KOPT-K1 (cell line): ENCODE measurements around the gene APOOL.
"Not testable (repeated sequence)": the region's sequence is repeated elsewhere in the genome, so short reads cannot be mapped to it uniquely, and the experiment has no call there.

Source experiments
- H3K27ac ChIP-seq: fragments of 200-600 bp; sonication (generic); 2 replicates; pipeline ENCODE4 v1.5.1; 2016; ENCODE audit warnings: antibody characterized with exemption, mild to moderate bottlenecking, low read depth, low read length; ENCODE audit not compliant: poor library complexity, severe bottlenecking
- H3K36me3 ChIP-seq: fragments of 200-600 bp; sonication (generic); 2 replicates; pipeline ENCODE4 v1.5.1; 2017; ENCODE audit warnings: antibody characterized with exemption, mild to moderate bottlenecking, low read length, moderate library complexity; ENCODE audit not compliant: insufficient read depth
- H3K9me3 ChIP-seq: fragments of 200-600 bp; sonication (generic); 2 replicates; pipeline ENCODE4 v1.5.1; 2017; ENCODE audit warnings: antibody characterized with exemption, low read length, mild to moderate bottlenecking; ENCODE audit not compliant: insufficient read depth, poor library complexity, severe bottlenecking

APOOL gene, protein sequence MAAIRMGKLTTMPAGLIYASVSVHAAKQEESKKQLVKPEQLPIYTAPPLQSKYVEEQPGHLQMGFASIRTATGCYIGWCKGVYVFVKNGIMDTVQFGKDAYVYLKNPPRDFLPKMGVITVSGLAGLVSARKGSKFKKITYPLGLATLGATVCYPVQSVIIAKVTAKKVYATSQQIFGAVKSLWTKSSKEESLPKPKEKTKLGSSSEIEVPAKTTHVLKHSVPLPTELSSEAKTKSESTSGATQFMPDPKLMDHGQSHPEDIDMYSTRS

DNA sequence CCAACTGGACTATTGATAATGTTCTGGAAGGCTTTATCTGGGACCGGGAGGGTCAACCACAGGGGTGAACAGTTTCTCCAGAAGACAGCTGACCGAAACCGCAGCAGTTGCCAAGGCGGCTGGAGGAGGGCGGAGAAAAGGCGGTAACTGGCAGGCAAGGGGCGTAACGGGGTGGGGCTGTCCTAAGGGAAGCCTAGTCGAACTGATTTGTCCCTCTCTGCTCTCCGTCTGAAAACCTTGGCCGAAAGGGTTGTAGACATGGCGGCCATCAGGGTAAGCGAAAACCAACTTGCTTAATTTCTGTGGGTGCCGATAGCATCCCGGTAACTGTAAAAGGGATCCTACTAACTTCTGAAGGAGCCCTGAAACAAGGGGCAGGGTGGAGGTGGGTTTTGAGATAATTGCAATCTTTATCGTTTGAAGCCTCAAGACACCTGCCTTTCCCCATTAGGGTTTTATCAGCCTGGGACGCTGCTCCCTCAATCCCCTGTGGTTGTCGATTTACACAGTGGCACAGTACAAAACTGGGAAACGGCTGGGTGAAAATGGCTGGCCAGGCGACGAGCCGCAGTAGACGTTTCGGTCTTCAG is at the start of gene APOOL:
APOOL (plus strand) TSS at position 223 of the 590 bp plus-strand sequence; CDS start at position 259, 36 bp downstream.
- no peaks in the 10 kb centered on the region for H3K36me3 ChIP-seq
- H3K27ac ChIP-seq: peak within 1 kb of the TSS; percentile 75
- no peaks in the 10 kb centered on the region for H3K9me3 ChIP-seq

DNA sequence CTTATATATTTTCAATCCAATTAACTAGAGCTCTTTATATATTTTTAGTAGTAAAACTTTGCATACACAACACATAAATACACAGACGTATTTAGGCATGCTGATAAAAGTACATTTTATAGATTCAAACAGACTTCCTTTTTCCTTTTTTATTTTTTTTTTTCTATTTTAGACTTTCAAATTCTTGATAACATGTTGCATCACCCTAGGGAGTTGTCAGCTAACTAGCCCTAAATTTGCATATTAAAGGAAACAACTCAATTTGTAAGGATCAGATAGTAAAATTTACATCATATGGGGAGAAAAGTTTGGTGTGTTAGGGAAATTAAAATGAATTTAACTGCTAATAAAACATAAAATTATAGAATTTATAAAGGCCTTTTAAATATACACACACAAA is 47.4 kb upstream of the APOOL start:
- Histone ChIP-seq H3K36me3 (no peaks in the 10 kb centered on the region), H3K9me3 (no peaks in the 10 kb centered on the region), H3K27ac (no peak overlapping the region)

DNA sequence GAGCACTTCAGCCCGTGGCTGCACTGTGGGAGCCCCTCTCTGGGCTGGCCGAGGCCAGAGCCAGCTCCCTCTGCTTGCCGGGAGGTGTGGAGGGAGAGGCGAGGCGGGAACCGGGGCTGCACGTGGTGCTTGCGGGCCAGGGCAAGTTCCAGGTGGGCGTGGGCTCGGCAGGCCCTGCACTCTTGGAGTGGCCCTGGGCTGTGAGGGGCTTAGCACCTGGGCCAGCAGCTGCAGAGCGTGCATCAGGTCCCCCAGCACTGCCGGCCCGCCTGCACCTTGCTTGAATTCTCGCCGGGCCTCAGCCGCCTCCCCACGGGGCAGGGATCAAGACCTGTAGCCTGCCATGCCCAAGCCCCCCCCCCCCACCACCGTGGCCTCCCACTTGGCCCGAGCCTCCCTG is 28.9 kb upstream of the APOOL start:
- Histone ChIP-seq H3K27ac (no peak overlapping the region), H3K9me3 (no peaks in the 10 kb centered on the region), H3K36me3 (no peaks in the 10 kb centered on the region)

DNA sequence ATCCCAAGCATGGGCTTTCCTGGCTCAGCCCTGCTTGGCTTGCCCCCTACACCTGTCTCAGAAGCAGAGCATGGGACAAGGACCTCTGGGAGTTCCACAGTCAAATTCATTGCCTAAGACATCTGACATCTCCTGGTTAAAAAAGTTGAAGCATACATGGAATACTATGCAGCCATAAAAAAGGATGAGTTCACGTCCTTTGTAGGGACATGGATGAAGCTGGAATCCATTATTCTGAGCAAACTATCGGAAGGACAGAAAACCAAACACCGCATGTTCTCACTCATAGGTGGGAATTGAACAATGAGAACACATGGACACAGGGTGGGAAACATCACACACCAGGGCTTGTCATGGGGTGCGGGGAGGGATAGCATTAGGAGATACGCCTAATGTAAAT is 11.9 kb upstream of the APOOL start:
- H3K9me3 ChIP-seq, H3K27ac ChIP-seq, H3K36me3 ChIP-seq: not testable (repeated sequence)

DNA sequence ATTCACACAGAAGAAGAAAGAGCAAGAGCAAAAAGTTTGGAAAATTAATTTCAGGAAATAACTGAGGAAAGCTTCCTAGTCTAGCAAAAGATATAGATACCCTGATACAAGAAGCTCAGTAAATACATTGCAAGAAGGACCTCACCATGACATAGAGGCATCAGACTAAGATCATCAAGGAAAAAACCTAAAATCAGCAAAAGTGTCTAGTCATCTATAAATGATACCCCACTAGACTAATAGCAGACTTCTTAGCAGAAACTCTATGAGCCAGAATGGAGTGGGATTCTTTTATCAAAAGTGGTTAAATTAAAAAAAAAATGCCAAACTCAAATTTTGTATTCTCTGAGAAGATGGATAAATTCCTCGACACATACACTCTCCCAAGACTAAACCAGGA is 10.5 kb upstream of the APOOL start:
- Histone ChIP-seq H3K36me3 (no peaks in the 10 kb centered on the region), H3K9me3 (no peaks in the 10 kb centered on the region), H3K27ac (no peak overlapping the region)

DNA sequence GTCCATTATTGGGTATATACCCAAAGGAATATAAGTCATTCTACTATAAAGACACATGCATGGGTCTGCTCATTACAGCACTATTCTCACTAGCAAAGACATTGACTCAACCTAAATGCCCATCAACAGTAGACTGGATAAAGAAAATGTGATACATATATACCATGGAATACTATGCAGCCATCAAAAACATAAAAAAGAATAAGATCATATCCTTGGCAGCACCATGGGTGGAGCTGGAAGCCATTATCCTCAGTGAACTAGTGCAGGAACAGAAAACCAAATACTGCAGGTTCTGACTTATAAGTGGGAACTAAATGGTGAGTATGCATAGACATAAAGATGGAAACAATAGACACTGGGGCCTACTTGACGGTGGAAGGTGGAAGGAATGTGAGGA is 2.3 kb upstream of the APOOL start:
- H3K9me3 ChIP-seq: no peaks in the 10 kb centered on the region
- no peaks in the 10 kb centered on the region for H3K36me3 ChIP-seq
- no peak overlapping the region for H3K27ac ChIP-seq

DNA sequence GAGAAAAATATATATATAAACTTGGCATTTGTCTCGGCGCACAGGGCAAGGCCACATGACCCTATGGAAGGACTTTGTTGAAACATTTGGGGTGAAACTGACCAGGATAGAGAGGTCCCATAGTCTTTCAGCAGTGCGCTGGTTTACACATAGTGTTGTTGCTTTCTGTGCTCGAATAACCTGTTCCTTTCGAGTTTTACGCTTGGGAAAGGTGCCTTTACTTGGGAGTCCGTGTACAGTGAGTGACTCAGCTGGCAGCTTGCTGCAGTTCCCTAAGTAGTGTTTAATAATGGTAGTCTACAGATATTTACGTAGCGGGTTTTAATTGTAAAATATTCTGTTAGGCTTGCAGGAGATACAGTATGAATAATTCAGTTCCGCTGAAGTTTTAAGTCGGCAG is 578 bp downstream of the APOOL start:
- no peaks in the 10 kb centered on the region for H3K9me3 ChIP-seq
- H3K27ac ChIP-seq: peak overlapping the region; percentile 75
- no peaks in the 10 kb centered on the region for H3K36me3 ChIP-seq

DNA sequence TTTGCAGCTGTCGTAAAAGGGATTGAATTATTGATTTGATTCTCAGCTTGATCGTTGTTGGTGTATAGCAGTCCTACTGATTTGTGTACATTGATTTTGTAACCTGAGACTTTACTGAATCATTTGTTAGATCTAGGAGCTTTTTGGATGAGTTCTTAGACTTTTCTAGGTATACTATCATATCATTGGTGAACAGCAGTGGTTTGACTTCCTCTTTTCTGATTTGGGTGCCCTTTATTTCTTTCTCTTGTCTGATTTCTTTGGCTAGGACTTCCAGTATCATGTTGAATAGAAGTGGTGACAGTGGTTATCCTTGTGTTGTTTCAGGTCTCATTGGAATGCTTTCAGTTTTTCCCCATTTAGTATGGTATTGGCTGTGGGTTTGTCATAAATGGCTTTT is 8.4 kb downstream of the APOOL start:
- H3K27ac ChIP-seq: no peak overlapping the region
- H3K36me3 ChIP-seq: no peaks in the 10 kb centered on the region
- peaks cover 3% of the 10 kb centered on the region for H3K9me3 ChIP-seq

DNA sequence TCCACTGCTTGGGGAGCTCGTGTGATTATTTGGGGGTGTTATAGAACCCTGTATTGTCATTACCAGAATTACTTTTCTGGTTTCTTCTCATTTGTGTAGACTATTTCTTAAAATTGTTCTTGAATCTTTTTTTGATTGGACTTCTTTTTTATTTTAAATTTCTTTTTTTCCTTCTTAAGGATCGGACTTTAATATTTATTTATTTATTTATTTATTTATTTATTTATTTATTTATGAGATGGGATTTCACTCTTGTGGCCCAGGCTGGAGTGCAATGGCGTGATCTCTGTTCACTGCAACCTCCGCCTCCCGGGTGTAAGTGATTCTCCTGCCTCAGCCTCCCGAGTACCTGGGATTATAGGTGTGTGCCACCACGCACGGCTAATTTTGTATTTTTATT is 11.7 kb downstream of the APOOL start:
- H3K36me3 ChIP-seq, H3K27ac ChIP-seq: not testable (repeated sequence)
- H3K9me3 ChIP-seq: peaks cover 21% of the 10 kb centered on the region

DNA sequence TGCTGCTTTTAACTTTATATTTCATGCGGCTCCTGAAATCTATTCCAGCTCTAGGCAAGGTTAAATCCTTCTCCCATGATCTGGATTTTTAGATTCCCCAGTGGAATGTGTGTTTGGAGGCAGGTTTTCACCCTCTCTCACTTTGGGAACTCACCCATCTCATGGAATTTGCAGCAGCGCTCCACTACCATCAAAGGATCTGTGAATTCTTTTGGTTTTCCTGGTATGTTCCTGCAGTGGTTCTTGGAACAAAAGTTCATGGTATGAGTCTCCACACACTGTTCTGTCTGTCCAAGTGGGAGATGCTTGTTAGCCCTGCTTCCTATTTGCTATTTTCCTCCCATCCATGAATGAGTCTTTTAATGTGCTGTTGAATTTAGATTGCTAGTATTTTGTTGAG is 14.0 kb downstream of the APOOL start:
- Histone ChIP-seq H3K36me3 (no peaks in the 10 kb centered on the region), H3K27ac (no peak overlapping the region), H3K9me3 (peaks cover 21% of the 10 kb centered on the region)

DNA sequence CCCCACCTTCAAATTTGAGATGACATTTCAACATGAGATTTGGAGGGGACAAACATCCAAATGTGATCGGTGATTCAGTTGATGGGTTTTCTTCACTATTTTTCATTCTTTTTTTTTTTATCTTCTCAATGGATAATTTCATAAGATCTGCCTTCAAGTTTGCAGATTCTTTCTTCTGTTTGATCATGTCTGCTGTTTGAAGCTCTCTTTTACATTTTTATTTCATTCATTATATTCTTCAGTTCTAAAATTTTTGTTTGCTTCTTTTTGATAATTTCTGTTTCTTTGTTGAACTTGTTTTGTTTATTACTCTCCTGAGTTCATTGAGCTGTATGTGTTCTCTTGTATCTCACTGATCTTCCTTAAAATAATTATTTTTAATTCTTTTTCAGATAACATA is 14.8 kb downstream of the APOOL start:
- no peak overlapping the region for H3K27ac ChIP-seq
- H3K36me3 ChIP-seq: no peaks in the 10 kb centered on the region
- peaks cover 21% of the 10 kb centered on the region for H3K9me3 ChIP-seq

DNA sequence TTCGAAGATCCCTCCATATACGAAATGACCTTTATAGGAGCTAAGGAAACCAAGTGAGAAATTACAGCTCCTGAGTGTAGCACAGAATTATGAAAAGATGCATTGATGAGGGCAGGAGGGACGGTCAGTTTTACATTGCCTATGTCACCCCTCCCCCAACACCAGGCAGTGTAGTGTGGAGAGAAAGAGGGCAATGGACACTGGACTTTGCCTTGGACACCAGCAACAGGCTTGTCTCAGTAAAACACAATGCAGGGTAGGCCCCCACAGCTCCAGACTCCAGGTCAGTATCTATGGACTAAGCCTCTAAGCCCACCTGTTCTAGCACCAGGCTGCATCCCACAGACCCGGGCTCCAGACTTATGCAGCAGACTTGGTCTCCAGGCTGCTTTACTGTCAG is 16.5 kb downstream of the APOOL start:
- no peaks in the 10 kb centered on the region; the same call in 1 of the 2 replicates for H3K36me3 ChIP-seq
- peaks cover 21% of the 10 kb centered on the region for H3K9me3 ChIP-seq
- H3K27ac ChIP-seq: no peak overlapping the region

DNA sequence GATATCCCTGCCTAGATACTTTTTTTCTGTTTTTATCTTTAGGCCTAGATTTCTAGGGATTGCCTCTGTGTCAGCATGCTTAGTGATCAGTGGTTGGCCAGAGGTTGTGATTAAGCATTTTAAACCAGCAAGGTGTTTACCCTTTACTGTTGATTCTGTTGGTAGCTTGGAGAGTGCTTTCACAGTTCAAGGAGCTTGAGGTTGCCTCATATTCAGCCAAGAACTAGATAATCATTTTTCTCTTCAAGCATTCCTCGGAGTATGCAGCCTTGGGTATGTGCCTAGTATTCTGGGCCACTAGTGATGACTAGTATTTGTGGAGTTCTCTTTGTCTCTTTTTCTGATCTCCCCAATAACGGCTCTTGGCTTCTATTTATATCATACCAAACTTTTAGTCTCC is 20.4 kb downstream of the APOOL start:
- Histone ChIP-seq H3K27ac (no peak overlapping the region), H3K36me3 (no peaks in the 10 kb centered on the region; the same call in 1 of the 2 replicates), H3K9me3 (peaks cover 5% of the 10 kb centered on the region)

DNA sequence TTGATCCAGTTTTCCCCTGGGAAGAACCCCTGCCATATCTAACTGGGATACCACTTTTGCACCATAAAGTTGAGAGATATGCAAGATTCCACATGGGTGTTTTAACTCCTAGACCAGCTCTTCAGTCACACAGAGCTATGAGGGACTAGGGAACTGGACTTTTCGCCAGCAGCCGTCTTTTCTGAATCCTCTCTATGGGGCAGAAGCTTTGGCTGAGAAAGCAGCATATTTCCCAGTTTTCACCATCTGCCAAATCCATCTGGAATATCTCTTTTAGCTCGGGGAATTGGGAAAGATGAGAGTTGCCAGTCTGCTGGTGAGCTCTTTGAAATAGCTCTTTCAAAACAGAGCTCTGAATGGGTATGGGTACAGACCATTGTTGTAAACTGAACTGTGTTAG is 20.9 kb downstream of the APOOL start:
- Histone ChIP-seq H3K36me3 (no peaks in the 10 kb centered on the region; the same call in 1 of the 2 replicates), H3K9me3 (peaks cover 3% of the 10 kb centered on the region), H3K27ac (no peak overlapping the region)

DNA sequence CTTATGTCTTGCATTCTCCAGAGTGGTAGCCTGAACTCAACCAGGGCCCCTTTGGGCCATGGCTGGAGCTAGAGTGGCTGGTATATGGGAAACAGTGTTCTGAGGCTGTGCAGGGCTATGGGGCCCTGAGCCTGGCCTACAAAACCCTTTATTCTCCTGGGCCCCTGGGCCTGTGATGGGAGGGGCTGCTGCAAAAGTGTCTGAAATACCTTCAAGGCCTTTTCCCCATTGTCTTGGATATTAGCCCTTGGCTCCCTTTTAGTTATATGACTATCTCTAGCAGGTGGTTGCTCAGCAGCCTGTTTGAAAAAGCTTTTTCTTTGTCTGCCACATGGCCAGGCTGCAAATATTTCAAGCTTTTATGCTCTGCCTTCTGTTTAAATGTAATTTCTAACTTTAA is 22.5 kb downstream of the APOOL start:
- Histone ChIP-seq H3K9me3 (no peaks in the 10 kb centered on the region), H3K27ac (no peak overlapping the region), H3K36me3 (no peaks in the 10 kb centered on the region; the same call in 1 of the 2 replicates)

DNA sequence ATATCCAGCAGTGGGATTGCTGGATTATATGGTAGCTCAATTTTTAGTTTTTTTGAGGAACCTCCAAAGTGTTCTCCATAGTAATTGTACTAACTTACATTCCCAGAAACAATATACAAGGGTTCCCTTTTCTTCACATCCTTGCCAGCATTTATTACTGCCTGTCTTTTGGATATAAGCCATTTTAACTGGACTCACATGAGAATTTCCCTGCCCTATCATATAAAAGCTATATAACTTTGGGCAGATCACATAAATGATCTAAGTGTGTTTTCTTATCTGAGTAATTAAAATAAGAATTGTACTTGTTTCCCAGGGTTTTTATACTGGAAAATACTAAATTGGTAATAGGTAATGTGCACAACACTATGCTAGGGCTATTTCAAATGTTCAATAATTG is 25.4 kb downstream of the APOOL start:
- Histone ChIP-seq H3K9me3 (no peaks in the 10 kb centered on the region), H3K36me3 (no peaks in the 10 kb centered on the region; the same call in 1 of the 2 replicates), H3K27ac (no peak overlapping the region)
